GM18499 (cell line): ENCODE results near the gene FNBP1.
"Not testable (repeated sequence)": the region's sequence is repeated elsewhere in the genome, so short reads cannot be mapped to it uniquely, and the experiment has no call there.

Experiments
- ATAC-seq: cut with Tn5 transposase; IDR thresholded peaks from one replicate; pipeline ENCODE4 v1.9.1; 2021; ENCODE audit warnings: moderate number of reproducible peaks; ENCODE audit not compliant: insufficient read depth, unreplicated experiment

Gene FNBP1

DNA sequence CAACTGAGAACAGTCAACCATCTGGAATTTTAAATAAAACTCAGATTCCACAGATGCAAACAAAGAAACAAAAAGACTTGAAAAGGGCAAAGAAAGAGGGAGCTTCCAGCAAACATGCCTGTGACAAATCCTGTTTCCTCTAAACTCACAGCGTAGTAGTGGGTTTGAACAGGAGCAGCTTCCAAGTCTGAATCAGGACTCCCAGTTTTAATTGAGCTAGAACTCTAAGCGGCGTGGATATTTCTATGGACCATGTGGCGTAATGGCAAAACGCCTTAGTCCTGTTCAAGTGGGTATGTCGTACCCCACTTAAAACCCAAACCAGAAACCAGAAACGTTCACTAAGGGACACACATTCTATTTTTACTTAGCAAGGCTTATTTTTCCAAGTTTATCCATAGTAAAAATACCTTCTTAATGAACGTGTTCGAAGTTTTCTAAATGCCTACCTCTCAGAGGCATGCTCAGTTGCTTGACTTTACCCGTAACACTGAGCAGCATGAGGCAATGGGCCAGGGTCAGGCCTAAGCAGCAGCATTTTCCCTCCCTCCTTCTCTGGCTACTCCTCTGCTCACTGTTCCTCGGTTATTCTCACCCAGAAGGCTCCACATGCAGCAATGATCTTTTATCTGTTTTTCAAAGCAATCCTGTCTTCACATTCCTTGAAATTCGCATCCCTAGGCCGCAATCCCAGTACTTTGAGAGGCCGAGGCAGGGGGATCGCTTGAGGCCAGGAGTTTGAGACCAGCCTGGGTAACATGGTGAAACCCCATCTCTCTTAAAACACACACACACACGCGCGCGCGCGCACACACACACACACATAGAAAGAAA is 77.9 kb downstream of the FNBP1 start:
- ATAC-seq: no peak

DNA sequence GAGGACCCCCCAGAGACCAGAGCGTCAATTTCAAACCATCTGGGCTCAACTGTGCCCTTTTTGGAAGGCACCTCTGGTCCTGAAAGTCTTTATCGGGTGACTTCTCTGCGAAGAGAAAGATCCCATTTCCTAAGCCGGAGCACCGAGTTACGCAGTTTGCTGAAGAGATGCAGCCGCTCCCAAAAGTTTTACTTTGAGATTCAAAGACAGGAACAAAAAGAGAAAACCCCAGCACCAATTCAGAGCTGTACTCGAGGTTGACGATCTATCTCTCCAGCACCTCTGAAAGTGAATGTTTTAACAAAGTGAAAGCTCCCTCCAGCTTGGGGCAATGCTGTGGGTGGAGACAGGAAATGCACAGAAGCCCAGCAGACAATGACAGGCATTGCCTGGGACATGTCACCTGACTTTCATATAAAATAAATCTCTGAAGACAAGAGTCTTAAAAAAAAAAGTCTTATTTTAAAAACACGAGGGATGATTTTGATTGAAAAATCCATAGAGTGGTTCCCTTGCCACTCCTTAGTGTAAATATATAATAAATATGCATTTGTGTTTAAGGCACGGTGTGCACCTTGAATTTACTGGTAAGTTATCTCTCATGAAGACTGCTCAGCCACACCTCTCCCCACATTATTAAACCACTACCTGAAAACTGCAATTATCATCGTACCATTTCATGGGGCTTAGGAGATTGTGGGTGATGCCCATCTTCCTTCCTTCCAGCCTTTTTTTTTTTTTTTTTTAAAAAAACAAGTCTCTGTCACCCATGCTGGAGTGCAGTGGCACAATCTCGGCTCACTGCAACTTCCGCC is 79.9 kb downstream of the FNBP1 start:
- no peak for ATAC-seq

DNA sequence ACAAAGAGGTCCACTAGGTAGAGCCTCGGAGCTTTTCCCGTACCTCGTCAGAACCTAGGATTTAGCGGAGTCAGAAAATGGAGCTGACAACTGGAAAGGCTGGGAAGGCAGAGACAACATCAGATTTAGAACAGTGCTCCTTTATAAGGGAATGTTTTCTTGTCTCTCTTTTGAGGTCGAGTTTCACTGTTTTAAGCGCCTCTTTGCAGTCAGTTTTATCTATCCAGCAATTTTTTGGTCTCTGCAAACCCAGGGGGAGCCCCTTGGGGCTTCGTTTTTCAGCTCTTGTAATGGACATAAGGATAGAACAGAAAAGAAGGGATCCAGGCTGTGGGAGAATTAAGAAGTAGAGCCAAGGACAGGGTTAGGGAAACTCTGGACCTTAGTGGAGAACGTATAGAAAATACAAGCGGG is 80.5 kb downstream of the FNBP1 start:
- ATAC-seq: no peak

DNA sequence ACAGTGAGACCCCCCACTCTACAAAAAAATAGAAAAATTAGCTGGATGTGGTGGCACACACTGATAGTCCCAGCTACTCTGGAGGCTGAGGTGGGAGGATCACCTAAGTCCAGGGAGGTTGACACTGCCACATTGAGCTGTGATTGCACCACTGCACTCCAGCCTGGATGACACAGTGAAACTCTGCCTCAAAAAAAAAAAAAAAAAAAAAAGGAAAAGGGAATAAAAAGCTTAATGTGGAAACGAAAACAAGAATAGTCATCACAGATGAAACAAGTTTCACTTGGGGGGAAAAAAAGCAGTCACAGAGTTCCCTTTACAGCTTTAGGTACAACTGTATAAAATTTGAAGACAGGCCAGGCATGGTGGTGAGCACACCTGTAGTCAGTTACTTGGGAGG is 84.2 kb downstream of the FNBP1 start:
- ATAC-seq: no peak

DNA sequence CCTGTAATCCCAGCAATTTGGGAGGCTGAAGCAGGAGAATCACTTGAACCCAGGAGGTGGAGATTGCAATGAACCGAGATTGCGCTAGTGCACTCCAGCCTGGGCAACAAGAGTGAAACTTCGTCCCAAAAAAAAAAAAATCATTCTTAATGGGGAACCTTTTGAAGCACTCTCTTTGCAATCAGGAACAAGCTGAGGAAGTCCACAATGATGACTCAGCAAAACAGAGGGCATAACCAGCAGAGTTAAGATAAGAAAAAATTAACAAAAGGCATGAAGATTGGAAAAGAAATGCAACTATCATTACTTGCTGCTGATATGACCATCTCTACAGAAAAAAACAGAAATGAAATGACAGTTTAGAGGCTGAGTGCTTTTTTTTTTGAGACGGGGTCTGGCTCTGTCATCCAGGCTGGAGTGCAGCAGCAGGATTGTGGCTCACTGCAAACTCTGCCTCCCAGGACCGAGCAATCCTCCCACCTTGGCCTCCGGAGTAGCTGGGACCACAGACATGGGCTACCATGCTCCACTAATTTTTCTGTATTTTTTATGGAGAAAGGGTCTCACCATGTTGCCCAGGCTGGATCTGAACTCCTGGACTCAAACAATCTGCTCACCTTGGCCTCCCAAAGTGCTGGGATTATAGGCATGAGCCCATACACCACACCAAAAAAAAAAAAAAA is 88.0 kb downstream of the FNBP1 start:
- ATAC-seq: no peak

DNA sequence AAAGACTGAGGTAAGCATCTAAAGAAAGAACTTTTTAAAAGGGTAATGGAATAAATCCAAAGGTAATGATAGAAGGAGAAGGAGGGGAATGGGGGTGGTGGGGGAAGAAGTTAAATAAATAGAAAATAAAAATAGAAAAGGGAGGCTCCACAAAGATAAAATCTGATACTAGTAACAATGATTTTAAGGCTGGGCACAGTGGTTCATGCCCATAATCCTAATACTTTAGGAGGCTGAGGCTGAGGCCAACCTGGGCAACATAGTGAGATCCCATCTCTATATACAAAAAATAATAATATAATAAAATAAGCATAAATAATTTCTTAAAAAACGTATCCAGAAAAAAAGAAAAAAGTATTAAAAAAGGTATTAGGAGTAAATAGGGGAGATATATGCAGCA is 89.3 kb downstream of the FNBP1 start:
- no peak for ATAC-seq

DNA sequence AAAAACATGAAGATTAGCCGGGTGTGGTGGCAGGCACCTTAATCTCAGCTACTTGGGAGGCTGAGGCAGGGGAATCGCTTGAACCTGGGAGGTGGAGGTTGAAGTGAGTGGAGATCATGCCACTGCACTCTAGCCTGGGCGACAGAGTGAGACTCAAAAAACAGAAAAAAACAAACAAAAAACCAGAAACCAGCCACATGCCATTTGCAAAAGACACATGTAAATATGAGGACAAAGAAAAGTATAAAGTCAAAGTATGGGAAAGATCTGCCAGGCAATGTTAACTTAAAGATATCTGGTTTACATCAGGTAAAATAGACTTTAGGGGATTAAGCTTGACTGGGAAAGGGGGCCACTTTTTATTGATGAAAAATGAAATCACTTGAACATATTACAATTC is 90.7 kb downstream of the FNBP1 start:
- no peak for ATAC-seq

DNA sequence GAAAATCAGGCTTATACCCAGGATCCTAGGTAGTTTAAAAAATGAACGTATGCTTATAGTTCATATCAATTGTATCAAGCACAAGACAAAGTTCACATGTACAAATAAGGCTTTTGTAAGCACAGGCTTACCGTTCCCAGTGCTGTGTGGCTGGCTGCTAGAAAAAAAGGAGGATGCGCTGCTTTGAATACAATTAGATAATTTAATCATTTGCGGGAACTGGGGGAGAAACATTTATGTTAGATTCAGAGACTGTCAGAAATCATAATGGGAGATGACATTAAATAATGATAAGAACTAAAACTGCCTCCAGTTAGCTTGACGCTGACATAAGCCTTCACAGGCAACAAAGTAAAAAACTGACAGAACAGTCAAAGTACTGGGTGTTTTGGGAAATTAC is 93.2 kb downstream of the FNBP1 start:
- no peak for ATAC-seq

DNA sequence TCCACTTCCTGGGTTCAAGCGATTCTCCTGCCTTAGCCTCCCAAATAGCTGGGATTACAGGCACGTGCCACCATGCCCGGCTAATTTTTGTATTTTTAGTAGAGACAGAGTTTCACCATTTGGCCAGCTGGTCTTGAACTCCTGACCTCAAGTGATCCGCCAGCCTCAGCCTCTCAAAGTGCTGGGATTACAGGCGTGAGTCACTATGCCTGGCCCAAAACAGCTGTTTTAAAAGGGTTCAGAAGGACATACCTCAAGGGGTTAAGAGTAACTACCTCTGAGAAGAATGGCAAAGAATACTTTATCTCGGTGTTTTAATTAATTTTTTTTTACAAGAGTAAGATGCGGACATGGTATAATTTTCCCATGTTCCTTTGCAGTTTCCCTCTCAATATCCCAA is 94.4 kb downstream of the FNBP1 start:
- not testable (repeated sequence) for ATAC-seq

DNA sequence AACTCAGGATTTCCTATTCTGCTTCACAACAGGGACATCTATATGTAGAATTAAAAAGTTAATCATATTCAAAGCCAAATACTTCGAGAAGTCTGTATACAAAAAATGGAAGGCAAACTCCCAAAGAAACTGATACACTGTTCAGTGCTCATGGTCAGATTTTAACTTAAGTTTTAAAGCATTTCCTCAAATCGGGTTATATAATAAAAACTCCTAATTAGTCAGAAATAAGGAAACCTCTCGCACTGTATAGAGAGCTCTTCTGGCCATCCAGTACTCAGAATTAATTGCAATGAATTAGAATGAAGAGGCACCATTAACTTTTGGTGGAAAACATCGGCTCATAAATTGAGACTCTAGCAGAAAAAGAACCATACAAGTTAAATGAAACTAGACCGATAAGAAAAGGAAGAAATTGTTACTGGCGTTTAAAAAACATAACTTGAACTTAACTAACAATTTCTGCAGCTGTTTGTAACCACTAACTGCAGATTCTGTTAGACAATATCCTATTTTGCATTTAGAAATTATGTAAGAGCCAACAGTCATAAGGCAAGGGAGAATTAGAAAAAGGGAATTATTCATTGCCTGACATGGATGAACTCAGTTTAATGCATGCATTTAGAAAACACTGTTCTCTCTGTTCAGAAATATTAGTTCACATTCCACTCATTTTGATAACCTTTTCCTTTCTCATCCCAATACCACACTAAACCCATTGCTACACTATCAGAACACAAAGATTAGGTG is 96.6 kb downstream of the FNBP1 start:
- ATAC-seq: no peak

DNA sequence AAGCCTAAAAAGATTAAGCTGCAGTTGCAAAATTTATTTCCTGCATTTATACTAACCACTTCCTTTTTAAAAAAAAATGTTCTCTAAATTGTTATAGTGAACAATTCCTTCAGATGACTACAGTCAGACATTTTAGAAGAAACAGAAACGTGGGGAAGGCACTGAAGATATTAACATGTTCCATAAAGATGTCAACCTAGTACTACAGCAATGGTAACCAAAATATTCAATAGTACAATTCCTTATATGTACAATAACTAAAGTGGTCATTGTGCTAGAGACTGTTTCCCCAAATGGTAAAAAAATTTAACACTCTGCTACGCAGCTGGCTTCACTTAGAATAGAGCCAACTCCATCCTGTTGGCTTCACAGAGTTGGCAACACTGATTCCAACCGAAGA is 97.7 kb downstream of the FNBP1 start:
- no peak for ATAC-seq

DNA sequence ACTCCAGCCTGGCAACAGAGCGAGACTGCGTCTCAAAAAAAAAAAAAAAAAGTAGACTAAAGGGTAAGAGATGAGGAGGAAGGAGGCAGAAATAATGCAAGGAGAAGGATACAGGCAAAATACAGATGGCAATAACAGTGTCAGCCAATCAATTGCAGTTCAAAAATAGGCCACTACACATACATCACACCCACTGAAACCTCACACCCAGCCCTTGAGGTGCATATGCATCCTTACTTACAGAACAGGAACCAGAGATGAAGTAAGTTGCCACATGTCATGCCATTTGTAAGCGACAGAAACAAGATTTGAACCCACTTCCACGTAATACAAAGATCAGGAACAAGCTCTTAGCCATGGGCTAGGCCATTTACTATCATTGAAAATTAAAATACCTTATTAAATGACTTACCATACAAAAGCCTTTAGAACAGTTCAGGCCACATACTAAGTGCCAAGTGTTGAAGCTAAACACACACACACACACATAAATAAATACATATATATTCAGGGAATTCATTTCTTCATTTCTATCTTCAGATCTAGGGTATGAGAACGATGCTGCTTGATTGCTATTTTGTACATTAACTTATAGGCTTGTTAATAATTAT is 98.4 kb downstream of the FNBP1 start:
- no peak for ATAC-seq

DNA sequence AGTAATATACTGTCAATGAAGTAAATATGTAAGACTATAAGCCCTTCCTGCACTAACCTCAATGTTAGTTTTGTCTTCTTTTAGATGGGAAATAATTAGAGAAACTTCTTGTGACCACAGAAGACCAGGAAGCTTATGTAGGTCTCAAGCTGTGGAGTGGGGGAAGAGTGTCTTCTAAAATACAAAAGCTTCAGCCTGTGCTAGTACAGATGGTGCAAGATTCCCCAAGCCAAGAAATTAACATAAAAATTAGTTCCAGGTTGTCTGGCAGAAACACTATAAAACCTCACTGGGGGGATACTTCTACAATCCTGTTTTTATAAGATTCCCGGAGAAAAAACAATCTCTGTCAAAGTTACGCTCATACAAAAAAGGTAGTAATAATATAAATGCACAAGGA is 103.6 kb downstream of the FNBP1 start:
- no peak for ATAC-seq

DNA sequence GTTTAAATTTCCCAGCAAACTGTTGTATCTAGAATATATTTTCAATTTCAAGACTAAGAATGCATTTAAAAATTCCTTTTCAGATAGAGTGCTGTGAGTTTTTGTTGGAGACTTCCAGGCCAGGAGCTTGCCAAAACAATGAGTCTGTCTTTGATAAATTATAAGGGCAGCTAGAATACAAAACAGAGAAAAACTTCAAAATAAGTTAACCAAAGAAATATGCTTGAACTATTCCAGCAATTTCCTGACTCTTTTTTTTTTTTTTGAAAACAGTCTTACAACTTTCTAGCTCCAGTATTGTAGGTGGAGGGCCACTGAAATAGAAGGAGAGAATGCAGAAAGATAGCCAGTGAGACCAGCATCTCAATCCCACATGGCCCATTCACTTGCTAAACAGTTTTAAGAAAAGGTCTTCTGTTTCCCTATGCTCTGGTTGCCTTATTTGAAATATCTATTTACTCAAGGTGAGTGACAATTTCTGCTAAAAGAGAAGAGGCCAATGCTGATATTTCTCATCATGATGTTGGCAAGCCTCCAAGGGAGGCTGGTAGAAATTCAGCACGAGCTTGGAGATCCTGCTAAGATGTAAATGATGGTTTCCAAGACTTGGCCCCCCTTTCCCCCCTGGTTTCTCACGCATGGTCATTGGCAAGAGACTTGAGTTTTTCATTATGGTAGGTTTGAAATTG is 104.6 kb downstream of the FNBP1 start:
- ATAC-seq: no peak

DNA sequence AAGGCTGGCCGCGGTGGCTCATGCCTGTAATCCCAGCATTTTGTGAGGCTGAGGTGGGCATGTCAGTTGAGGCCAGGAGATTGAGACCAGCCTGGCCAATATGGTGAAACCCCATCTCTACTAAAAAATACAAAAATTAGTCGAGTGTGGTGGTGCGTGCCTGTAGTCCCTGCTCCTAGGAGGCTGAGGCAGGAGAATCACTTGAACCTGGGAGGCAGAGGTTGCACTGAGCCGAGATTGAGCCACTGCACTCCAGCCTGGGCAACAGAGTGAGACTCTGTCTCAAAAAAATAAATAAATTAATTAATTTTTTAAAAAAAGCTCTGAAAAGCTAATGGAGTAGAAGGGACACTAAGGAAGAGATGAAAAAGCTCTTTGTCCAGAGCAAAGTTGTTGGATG is 105.1 kb downstream of the FNBP1 start:
- not testable (repeated sequence) for ATAC-seq

DNA sequence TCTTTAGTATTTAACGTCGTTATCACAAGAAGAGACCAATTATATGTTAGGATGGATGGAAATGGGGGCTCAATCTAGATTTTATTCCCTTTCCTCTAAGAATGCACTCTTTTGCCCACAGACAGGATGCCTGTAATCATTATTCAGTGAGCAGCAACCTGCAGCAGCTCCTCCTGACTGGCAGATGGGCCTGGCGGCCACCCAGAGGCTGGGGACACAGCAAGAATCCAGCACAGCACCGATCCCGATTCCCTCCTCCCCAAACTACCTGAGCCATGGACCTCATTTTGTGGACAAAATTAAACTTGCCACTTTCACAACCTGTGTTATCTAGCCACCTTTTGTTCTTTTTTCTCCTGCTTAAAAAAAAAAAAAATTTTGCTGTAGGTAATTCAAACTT is 106.8 kb downstream of the FNBP1 start:
- no peak for ATAC-seq

DNA sequence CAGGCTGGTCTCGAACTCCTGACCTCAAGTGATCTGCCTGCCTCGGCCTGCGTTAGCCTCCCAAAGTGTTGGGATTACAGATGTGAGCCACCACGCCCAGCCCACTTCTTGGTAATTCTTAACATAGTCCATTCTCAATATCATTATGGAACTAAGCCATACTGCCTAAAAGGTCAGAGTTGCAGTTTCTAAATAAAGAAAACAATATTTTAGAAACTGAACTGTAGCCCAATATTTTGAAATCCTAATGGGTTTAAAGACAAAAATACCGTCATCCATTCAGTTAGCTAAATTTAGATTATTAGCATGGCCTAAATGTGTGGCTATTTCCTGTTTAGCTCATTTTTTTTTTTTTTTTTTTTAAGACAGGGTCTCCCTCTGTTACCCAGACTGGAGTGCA is 108.2 kb downstream of the FNBP1 start:
- ATAC-seq: no peak

DNA sequence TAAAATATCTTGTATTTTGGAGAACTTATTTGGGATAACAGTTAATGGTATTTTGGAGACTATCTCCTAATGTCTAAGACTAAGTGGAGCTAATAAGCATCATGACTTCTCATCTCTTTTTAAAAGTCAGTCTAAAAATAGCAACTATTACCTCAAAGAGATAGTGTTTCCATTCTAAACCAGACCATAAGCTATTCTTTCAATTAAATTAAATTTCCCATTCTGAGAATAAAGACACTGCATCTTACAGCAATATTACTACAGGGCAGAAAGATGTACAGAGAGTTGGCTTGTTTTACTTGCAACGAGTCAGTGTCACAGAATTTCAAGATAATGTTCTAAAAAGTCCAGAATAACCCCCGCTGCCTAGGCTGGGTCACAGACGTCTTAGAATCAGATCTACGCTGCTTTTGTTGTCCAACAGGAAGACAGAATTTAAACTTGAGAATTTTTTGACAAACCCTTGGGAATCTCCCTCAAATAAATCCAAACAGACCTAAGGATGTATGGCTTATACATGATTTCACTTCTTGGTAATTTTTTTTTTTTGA is 108.9 kb downstream of the FNBP1 start:
- ATAC-seq: no peak
